Fibroblast of pulmonary artery (primary cell): ENCODE data around the gene KCNMA1.

ENCODE experiments used
- DNase-seq: peaks from one replicate; pipeline ENCODE4 v3.0.0-alpha.2; 2010; ENCODE audit warnings: low read depth
- H3K4me3 ChIP-seq: replicated peaks from 2 replicates; pipeline ENCODE4 v1.5.1; 2011; ENCODE audit warnings: low read depth, mild to moderate bottlenecking, control low read depth, low read length, moderate library complexity
- TF ChIP-seq, protein P1 (sequence below): IDR thresholded peaks from 2 replicates; pipeline ENCODE4 v1.5.1; 2011; ENCODE audit warnings: mild to moderate bottlenecking, control low read depth, low read length, inconsistent platforms; ENCODE audit errors: missing control alignments

Gene KCNMA1

GRCh38 chr10:76939933-76940468 lies 697.6 kb downstream of the KCNMA1 start:
- no peak overlapping the region for H3K4me3 ChIP-seq
- no peak for DNase-seq
- TF ChIP-seq, protein P1, sequence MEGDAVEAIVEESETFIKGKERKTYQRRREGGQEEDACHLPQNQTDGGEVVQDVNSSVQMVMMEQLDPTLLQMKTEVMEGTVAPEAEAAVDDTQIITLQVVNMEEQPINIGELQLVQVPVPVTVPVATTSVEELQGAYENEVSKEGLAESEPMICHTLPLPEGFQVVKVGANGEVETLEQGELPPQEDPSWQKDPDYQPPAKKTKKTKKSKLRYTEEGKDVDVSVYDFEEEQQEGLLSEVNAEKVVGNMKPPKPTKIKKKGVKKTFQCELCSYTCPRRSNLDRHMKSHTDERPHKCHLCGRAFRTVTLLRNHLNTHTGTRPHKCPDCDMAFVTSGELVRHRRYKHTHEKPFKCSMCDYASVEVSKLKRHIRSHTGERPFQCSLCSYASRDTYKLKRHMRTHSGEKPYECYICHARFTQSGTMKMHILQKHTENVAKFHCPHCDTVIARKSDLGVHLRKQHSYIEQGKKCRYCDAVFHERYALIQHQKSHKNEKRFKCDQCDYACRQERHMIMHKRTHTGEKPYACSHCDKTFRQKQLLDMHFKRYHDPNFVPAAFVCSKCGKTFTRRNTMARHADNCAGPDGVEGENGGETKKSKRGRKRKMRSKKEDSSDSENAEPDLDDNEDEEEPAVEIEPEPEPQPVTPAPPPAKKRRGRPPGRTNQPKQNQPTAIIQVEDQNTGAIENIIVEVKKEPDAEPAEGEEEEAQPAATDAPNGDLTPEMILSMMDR = no peak

DNA sequence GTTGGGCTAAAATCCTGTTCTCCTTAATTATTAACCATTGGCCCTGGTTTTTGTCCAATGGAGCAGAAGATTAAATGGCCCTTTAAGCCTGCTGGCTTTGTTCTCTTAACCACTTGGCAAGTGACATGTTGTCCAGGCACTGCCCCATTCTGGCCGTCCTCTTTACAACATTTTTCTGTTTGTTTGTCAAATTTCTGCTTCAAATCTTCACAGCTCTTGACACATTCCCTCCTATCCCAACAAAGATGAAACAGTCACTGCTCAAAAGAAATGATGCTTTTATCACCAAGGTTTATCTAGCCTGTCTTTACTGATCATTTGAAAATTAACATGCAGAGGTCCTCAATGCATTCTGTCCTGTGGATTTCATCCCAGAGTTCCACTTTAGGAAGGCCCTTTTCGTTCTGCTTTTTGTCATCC lies 700.4 kb downstream of the KCNMA1 start:
- TF ChIP-seq, protein P1 = no peak
- no peak for DNase-seq
- no peak overlapping the region for H3K4me3 ChIP-seq

GRCh38 chr10:76935941-76936613 lies 701.5 kb downstream of the KCNMA1 start:
- DNase-seq = no peak
- TF ChIP-seq, protein P1 = no peak
- no peak overlapping the region for H3K4me3 ChIP-seq

- H3K4me3 ChIP-seq = no peak overlapping the region
- TF ChIP-seq, protein P1 = no peak
- no peak for DNase-seq
These were observed 709.0 kb downstream of the KCNMA1 start for GRCh38 chr10:76928565-76928964.

DNA sequence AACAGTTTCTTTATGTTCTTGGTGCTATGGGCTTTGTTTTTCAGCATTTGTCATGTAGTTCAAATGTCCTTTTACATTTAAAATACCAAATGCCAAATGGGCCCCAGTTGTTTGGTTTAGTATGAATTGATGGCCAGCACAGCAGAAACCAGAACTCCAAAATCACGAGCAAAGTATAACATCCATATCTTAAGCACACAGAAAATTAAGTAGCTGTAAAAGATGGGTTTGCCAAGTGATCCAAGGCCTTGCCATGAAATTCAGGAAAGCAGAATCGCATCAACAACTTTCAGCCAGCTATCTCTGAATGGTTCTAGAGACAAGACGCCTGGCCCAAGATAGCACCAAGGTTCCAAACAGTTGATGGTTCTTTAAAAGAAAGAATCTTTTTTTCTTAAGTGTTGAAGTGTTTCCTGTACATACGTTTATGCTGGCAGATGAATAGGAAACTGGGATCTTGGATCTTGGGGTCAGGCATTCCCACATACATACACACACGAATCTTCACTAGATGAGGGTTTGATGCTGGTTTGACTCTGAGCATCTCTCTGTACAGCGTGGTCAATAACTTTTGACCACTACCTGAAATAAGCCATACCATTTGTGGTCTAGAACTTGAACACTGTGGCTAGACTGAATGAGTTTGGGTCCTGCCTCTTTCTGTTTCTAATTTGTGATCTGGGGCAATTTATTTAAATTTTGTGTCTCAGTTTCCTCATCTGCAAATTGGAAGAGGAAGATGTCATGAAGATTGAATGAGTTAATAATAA lies 711.8 kb downstream of the KCNMA1 start:
- DNase-seq = no peak
- TF ChIP-seq, protein P1 = no peak
- H3K4me3 ChIP-seq = no peak overlapping the region

DNA sequence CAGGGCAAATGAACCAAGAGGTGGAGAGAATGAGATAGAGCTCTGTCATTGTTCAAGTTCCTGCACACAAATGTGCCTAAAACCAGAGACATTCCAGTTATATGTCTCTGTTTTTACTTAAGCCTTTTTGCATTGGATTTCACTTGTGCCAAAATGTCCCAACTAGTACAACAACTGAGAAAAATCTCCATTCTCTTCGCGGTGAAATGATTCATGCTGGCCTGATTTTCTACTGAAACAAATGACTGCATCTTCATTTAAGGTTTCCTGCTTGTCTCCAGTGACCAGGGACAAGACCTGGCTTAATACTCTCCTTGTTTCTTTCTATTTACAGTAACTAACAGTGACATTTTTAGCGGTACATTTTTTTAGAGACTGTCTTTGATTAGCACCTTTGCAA lies 714.9 kb downstream of the KCNMA1 start:
- DNase-seq = no peak
- no peak overlapping the region for H3K4me3 ChIP-seq
- TF ChIP-seq, protein P1 = no peak
